ENCODE results near the gene KCNQ5. TPM values are rescaled to one million over a fixed set of nuclear protein-coding genes. Genes with fewer than 3 reads are reported as not detected.

KCNQ5 gene
- total RNA-seq, 1 experiment from 2014 or later = 9.4 TPM

DNA sequence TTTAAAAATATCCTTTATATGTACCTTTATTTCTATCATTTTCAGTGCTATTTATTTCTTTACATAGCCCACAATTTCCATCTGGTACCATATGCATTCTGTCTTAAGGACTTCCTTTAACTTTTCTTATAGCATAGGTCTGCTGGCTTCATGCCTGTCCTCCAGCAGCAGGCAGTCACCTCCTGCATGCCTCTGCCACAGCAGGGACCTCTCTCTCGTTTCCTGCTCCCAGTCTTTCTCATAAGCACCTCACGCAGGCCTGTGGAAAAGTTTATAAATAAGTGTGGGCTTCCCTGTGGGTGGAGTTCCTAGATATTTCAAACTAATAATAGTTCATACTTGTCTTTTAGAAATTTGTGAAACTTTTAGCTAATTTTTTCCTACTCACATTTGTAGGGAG, 133.9 kb downstream of the KCNQ5 start:
- no peak overlapping the region for H3K4me3 ChIP-seq (ENCODE audit: low read depth in 2 of 2, low read length in 2 of 2)
- TF ChIP-seq TCF7L2 (IDR thresholded peaks at IDR 0.05; ENCODE audit: low read depth, low read length) (no peak), SIN3A (IDR thresholded peaks at IDR 0.05; ENCODE audit: borderline replicate concordance, insufficient read depth, low read depth, low read length) (no peak), POLR2AphosphoS5 (IDR thresholded peaks at IDR 0.05; ENCODE audit: low read depth, low read length) (no peak)
- TF ChIP-seq, protein P1, sequence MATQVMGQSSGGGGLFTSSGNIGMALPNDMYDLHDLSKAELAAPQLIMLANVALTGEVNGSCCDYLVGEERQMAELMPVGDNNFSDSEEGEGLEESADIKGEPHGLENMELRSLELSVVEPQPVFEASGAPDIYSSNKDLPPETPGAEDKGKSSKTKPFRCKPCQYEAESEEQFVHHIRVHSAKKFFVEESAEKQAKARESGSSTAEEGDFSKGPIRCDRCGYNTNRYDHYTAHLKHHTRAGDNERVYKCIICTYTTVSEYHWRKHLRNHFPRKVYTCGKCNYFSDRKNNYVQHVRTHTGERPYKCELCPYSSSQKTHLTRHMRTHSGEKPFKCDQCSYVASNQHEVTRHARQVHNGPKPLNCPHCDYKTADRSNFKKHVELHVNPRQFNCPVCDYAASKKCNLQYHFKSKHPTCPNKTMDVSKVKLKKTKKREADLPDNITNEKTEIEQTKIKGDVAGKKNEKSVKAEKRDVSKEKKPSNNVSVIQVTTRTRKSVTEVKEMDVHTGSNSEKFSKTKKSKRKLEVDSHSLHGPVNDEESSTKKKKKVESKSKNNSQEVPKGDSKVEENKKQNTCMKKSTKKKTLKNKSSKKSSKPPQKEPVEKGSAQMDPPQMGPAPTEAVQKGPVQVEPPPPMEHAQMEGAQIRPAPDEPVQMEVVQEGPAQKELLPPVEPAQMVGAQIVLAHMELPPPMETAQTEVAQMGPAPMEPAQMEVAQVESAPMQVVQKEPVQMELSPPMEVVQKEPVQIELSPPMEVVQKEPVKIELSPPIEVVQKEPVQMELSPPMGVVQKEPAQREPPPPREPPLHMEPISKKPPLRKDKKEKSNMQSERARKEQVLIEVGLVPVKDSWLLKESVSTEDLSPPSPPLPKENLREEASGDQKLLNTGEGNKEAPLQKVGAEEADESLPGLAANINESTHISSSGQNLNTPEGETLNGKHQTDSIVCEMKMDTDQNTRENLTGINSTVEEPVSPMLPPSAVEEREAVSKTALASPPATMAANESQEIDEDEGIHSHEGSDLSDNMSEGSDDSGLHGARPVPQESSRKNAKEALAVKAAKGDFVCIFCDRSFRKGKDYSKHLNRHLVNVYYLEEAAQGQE (IDR thresholded peaks at IDR 0.05; ENCODE audit: insufficient read depth in 1 of 2, low read depth in 2 of 2, low read length in 1 of 2) = no peak
- TF ChIP-seq, protein P2, sequence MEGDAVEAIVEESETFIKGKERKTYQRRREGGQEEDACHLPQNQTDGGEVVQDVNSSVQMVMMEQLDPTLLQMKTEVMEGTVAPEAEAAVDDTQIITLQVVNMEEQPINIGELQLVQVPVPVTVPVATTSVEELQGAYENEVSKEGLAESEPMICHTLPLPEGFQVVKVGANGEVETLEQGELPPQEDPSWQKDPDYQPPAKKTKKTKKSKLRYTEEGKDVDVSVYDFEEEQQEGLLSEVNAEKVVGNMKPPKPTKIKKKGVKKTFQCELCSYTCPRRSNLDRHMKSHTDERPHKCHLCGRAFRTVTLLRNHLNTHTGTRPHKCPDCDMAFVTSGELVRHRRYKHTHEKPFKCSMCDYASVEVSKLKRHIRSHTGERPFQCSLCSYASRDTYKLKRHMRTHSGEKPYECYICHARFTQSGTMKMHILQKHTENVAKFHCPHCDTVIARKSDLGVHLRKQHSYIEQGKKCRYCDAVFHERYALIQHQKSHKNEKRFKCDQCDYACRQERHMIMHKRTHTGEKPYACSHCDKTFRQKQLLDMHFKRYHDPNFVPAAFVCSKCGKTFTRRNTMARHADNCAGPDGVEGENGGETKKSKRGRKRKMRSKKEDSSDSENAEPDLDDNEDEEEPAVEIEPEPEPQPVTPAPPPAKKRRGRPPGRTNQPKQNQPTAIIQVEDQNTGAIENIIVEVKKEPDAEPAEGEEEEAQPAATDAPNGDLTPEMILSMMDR (IDR thresholded peaks at IDR 0.05) = no peak
- no peaks in the 10 kb centered on the region for H3K9me3 ChIP-seq (ENCODE audit: control insufficient read depth, insufficient read depth, low read depth, low read length)
- DNase-seq (ENCODE audit: low read depth, low spot score) (no peak), ATAC-seq (no peak)
- H3K27ac ChIP-seq (ENCODE audit: low read length) = no peak overlapping the region
- ChIA-PET POLR2A (no interaction called here), CTCF (no interaction called here)
- H3K27me3 ChIP-seq (ENCODE audit: control insufficient read depth, insufficient read depth, low read length) = no peaks in the 10 kb centered on the region
- in situ Hi-C loops (cut with HindIII; ENCODE audit: low pct_unique_long_range_greater_than_20kb, low sequenced_read_pairs) = loop anchor here (10.0 kb wide), 1 partner anchor 101 kb away; no protein-coding TSS in a partner anchor
- no peaks in the 10 kb centered on the region for H3K4me1 ChIP-seq (ENCODE audit: control insufficient read depth, insufficient read depth, low read length)
- intact Hi-C loops (cut with micrococcal nuclease; ENCODE audit: unreplicated experiment) = no loop called here
- BruUV-seq (replicated peaks) = no TSS peak
- no peaks in the 10 kb centered on the region for H3K36me3 ChIP-seq (ENCODE audit: control insufficient read depth, insufficient read depth, low read length)

DNA sequence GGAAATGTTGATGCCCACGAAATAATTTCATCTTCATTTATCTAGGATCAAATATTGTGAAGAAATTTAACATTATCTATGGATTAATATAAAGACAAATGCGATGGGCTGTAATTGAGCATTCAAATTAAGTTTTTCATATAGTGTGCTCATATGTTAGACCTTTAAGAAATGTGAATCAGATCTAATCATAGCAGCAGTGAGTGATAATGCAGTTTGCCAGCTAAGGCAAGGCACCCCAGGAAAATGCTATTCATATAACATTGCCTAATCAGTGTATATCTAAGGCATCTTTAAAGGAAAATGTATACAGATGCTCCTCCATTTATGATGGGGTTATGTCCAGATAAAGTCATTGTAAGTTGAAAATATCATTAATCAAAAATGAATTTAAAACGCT, 135.2 kb downstream of the KCNQ5 start:
- intact Hi-C loops (cut with micrococcal nuclease; ENCODE audit: unreplicated experiment) = no loop called here
- CTCF ChIA-PET = no interaction called here
- ATAC-seq (no peak), DNase-seq (ENCODE audit: low read depth, low spot score) (no peak)
- in situ Hi-C loops (cut with HindIII; ENCODE audit: low pct_unique_long_range_greater_than_20kb, low sequenced_read_pairs) = loop anchor here (10.0 kb wide), 1 partner anchor 102 kb away; no protein-coding TSS in a partner anchor
- no peaks in the 10 kb centered on the region for H3K36me3 ChIP-seq (ENCODE audit: control insufficient read depth, insufficient read depth, low read length)
- no peak overlapping the region for H3K27ac ChIP-seq (ENCODE audit: low read length)
- no peak for TF ChIP-seq SIN3A (IDR thresholded peaks at IDR 0.05; ENCODE audit: borderline replicate concordance, insufficient read depth, low read depth, low read length)
- no peaks in the 10 kb centered on the region for H3K9me3 ChIP-seq (ENCODE audit: control insufficient read depth, insufficient read depth, low read depth, low read length)
- no peaks in the 10 kb centered on the region for H3K4me1 ChIP-seq (ENCODE audit: control insufficient read depth, insufficient read depth, low read length)
- H3K27me3 ChIP-seq (ENCODE audit: control insufficient read depth, insufficient read depth, low read length) = no peaks in the 10 kb centered on the region
- POLR2A ChIA-PET = no interaction called here
- no TSS peak for BruUV-seq (replicated peaks)
- no peak overlapping the region for H3K4me3 ChIP-seq (ENCODE audit: low read depth in 2 of 2, low read length in 2 of 2)

DNA sequence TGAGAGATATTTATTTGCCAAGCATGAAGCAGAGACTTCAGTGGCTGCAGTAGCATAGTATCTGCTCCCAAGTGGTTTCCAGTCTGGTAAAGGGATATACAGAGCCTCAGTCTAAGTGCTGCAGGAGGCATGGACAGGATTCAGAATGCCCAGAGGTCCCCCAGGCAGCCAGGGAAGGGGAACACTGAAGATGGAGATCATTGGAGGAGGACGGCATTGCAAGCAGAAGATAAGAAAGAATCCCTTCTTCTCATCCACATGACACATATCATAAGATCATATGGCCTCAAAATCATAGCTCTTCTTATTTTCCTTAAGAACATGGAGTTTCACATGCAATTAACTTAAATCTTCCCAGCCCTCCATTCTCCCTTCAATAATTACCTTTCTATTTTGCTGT, 136.1 kb downstream of the KCNQ5 start:
- in situ Hi-C loops (cut with HindIII; ENCODE audit: low pct_unique_long_range_greater_than_20kb, low sequenced_read_pairs) (loop anchor here (10.0 kb wide), 1 partner anchor 103 kb away; no protein-coding TSS in a partner anchor), intact Hi-C loops (cut with micrococcal nuclease; ENCODE audit: unreplicated experiment) (no loop called here)
- no peak for DNase-seq (ENCODE audit: low read depth, low spot score)
- H3K27ac ChIP-seq (ENCODE audit: low read length) = no peak overlapping the region
- H3K4me3 ChIP-seq (ENCODE audit: low read depth in 2 of 2, low read length in 2 of 2) = no peak overlapping the region
- TF ChIP-seq POLR2AphosphoS5 (IDR thresholded peaks at IDR 0.05; ENCODE audit: low read depth, low read length) = no peak
- TF ChIP-seq, protein P2 (IDR thresholded peaks at IDR 0.05) = no peak
- no peak for TF ChIP-seq TCF7L2 (IDR thresholded peaks at IDR 0.05; ENCODE audit: low read depth, low read length)
- TF ChIP-seq, protein P1 (IDR thresholded peaks at IDR 0.05; ENCODE audit: insufficient read depth in 1 of 2, low read depth in 2 of 2, low read length in 1 of 2) = no peak
- TF ChIP-seq SIN3A (IDR thresholded peaks at IDR 0.05; ENCODE audit: borderline replicate concordance, insufficient read depth, low read depth, low read length) = no peak
- no peaks in the 10 kb centered on the region for H3K36me3 ChIP-seq (ENCODE audit: control insufficient read depth, insufficient read depth, low read length)
- no peaks in the 10 kb centered on the region for H3K4me1 ChIP-seq (ENCODE audit: control insufficient read depth, insufficient read depth, low read length)
- ChIA-PET CTCF (no interaction called here), POLR2A (no interaction called here)
- BruUV-seq (replicated peaks) = no TSS peak
- H3K9me3 ChIP-seq (ENCODE audit: control insufficient read depth, insufficient read depth, low read depth, low read length) = no peaks in the 10 kb centered on the region
- no peak for ATAC-seq
- H3K27me3 ChIP-seq (ENCODE audit: control insufficient read depth, insufficient read depth, low read length) = no peaks in the 10 kb centered on the region

Measured in Panc1 (cell line).